Choroid plexus epithelial cell (primary cell): Measurements from ENCODE around the gene NECTIN4.
"Not testable (repeated sequence)": the region's sequence is repeated elsewhere in the genome, so short reads cannot be mapped to it uniquely, and the experiment has no call there.

Source experiments
- DNase-seq: peaks from one replicate; pipeline ENCODE4 v3.0.0-alpha.2; 2010; ENCODE audit warnings: low read depth
- H3K4me3 ChIP-seq: 2 replicates; pipeline ENCODE4 v1.5.1; 2011; ENCODE audit warnings: low read depth, mild to moderate bottlenecking, control low read depth, low read length, moderate library complexity
- CTCF ChIP-seq: conservative IDR thresholded peaks from 2 replicates; pipeline ENCODE4 v1.5.1; 2011; ENCODE audit warnings: low read depth, mild to moderate bottlenecking, control low read depth, inconsistent platforms, low read length, moderate library complexity

Gene NECTIN4

GRCh38 chr1:161119092-161119903 lies 29.9 kb upstream of the NECTIN4 start:
- TF ChIP-seq CTCF: peak; percentile 59
- DNase-seq: peak; percentile 93
- peak overlapping the region; percentile 99 for H3K4me3 ChIP-seq

GRCh38 chr1:161117759-161118581 lies 28.6 kb upstream of the NECTIN4 start, which contains the start of the genes NIT1 and PFDN2:
Gene NIT1 (plus strand): TSS chr1:161118105. CDS start chr1:161118177, 72 bp downstream.
Gene PFDN2 (minus strand): TSS chr1:161118037. CDS start chr1:161118026, 11 bp downstream.
- DNase-seq: peak; percentile 92
- peak within 1 kb of the TSS; percentile 99 for H3K4me3 ChIP-seq
- TF ChIP-seq CTCF: peak; percentile 5

- not testable (repeated sequence) for H3K4me3 ChIP-seq, DNase-seq
These were observed 26.6 kb upstream of the NECTIN4 start for GRCh38 chr1:161115961-161116360.

GRCh38 chr1:161115132-161115711 lies 25.9 kb upstream of the NECTIN4 start:
- no peak for TF ChIP-seq CTCF
- no peak overlapping the region for H3K4me3 ChIP-seq
- DNase-seq: peak; percentile 97

- H3K4me3 ChIP-seq: no peak overlapping the region
- DNase-seq: no peak
- TF ChIP-seq CTCF: no peak
These were observed 25.2 kb upstream of the NECTIN4 start for GRCh38 chr1:161114556-161114955.

- no peak for TF ChIP-seq CTCF
- DNase-seq: no peak
- H3K4me3 ChIP-seq: no peak overlapping the region
These were observed 24.6 kb upstream of the NECTIN4 start for GRCh38 chr1:161113915-161114314.

GRCh38 chr1:161111527-161111926 lies 22.2 kb upstream of the NECTIN4 start:
- H3K4me3 ChIP-seq: no peak overlapping the region
- DNase-seq: no peak
- no peak for TF ChIP-seq CTCF
